ENCODE measurements around the gene RPS6KA5. TPM values are rescaled to one million over a fixed set of nuclear protein-coding genes. Genes with fewer than 3 reads are reported as not detected.

RPS6KA5 gene
- total RNA-seq, 3 donors from 2014 or later: 4.8 to 19.2 (median 11.8) TPM

DNA sequence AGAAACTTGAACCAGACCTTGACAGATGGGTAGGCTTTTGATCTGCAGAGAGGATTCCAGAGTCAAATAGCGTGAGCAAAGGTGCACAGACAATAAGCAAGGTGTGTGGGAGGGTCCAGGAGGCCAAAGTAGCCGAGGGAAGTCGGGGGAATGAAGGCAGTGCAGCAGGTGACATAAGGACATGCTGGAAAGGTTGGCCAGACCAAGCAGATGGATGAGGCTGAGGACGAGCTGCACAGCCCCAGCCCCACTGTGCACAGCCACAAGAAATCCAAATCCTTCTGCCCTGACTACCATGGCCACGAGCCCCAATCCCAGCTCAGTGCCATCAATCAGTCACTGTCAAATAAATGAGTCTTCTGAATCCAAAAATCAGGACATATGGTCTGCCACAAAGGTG is 249.6 kb downstream of the RPS6KA5 start:
- Histone ChIP-seq H3K4me1 (peaks cover 0 to 6% of the 10 kb centered on the region in 2 donors), H3K4me3 (no peak overlapping the region), H3K27me3 (no peaks in the 10 kb centered on the region), H3K36me3 (no peaks in the 10 kb centered on the region), H3K27ac (no peak overlapping the region), H3K9me3 (no peaks in the 10 kb centered on the region)
- no peak for TF ChIP-seq POLR2AphosphoS5 (IDR thresholded peaks at IDR 0.05)
- no peak for TF ChIP-seq POLR2A (IDR thresholded peaks at IDR 0.05)
- TF ChIP-seq, protein P1, sequence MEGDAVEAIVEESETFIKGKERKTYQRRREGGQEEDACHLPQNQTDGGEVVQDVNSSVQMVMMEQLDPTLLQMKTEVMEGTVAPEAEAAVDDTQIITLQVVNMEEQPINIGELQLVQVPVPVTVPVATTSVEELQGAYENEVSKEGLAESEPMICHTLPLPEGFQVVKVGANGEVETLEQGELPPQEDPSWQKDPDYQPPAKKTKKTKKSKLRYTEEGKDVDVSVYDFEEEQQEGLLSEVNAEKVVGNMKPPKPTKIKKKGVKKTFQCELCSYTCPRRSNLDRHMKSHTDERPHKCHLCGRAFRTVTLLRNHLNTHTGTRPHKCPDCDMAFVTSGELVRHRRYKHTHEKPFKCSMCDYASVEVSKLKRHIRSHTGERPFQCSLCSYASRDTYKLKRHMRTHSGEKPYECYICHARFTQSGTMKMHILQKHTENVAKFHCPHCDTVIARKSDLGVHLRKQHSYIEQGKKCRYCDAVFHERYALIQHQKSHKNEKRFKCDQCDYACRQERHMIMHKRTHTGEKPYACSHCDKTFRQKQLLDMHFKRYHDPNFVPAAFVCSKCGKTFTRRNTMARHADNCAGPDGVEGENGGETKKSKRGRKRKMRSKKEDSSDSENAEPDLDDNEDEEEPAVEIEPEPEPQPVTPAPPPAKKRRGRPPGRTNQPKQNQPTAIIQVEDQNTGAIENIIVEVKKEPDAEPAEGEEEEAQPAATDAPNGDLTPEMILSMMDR (IDR thresholded peaks at IDR 0.05): no peak
- intact Hi-C loops (cut with DNase I; ENCODE audit: low total_unique reads): no loop called here
- DNase-seq (ENCODE audit: low spot score in 2 of 2): no peak

DNA sequence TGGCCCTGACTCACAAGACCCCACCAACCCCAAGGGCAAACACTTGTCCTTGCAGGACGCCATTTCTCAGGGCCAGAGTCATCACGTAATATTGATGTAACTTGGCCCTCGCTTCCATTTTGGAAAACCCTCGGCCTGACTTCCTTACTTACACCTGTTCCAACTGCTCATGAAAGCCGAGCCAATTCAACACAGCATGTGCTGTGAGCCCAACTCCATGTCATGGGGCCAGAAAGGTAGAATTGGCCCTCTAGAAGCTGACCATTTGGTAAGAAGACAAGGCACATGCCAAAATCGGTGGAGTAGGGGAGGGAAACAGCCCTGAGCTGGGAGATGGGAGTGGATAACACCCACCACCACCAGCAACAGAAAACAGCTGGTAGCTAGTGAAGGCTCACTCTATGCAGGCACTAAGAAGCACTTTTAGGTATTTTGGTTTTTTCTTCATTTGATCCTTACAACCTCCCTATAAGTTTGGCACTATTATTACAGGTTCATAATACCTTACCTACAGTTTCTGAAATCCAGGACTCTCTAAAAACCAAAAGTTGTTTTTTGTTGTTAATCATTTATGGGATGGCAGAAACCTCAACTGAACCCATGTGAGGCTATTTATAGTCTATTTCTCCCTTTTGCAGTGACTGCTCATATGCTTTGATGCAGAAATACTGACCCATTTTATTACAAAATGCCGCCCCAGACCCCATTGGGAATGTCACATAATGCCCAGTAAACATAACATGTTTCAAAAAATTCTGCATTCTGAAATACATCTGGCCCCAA is 250.7 kb downstream of the RPS6KA5 start:
- Histone ChIP-seq H3K36me3 (no peaks in the 10 kb centered on the region), H3K4me3 (no peak overlapping the region), H3K4me1 (no peaks in the 10 kb centered on the region), H3K27ac (no peak overlapping the region), H3K9me3 (no peaks in the 10 kb centered on the region), H3K27me3 (no peaks in the 10 kb centered on the region)
- DNase-seq (ENCODE audit: low spot score in 2 of 2): no peak
- TF ChIP-seq POLR2A (IDR thresholded peaks at IDR 0.05) (no peak), POLR2AphosphoS5 (IDR thresholded peaks at IDR 0.05) (no peak)
- TF ChIP-seq, protein P1 (IDR thresholded peaks at IDR 0.05): no peak
- intact Hi-C loops (cut with DNase I; ENCODE audit: low total_unique reads): no loop called here

DNA sequence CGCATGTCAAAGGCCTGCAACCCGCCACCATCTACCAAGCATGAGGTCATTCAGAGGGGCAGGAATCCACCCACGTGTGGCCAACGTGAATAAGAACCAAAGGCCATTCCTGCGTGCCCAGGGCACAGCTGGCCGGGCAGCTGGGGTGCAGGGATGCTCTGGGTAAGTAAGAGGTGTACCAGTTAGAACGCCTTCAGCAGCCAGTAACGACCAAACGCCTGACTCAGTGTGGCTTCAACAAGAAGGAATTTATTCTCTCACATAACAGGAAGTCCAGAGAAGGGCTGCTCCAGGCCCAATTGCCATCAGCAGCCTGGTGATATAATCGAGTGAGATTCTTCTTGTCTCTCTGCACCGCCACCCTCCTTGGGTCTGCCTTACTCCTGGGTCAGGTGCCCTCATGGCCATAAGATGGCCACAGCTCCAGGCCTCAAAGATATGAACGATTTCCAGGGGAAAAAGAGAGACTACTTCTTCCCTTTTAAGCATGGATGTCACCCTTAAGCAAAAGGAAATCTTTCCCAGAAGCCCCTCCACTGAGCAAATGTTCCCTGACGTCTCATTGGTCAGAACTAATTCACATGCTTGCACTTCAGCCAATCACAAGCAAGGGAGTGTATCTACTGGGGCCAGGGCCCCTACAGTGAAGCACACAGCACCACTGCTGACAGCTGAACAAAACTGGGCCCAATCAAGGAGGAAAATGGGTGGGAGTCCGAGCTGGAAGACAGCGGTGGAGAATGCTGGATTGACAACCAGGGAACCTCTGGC is 251.5 kb downstream of the RPS6KA5 start:
- no peak overlapping the region for H3K4me3 ChIP-seq
- H3K27me3 ChIP-seq: no peaks in the 10 kb centered on the region
- H3K27ac ChIP-seq: peak overlapping the region in 1 of 2 donors; percentile 21
- no peak for TF ChIP-seq POLR2A (IDR thresholded peaks at IDR 0.05)
- TF ChIP-seq, protein P1 (IDR thresholded peaks at IDR 0.05): no peak
- TF ChIP-seq POLR2AphosphoS5 (IDR thresholded peaks at IDR 0.05): no peak
- H3K4me1 ChIP-seq: no peaks in the 10 kb centered on the region
- intact Hi-C loops (cut with DNase I; ENCODE audit: low total_unique reads): no loop called here
- no peak for DNase-seq (ENCODE audit: low spot score in 2 of 2)
- no peaks in the 10 kb centered on the region for H3K9me3 ChIP-seq
- H3K36me3 ChIP-seq: no peaks in the 10 kb centered on the region

DNA sequence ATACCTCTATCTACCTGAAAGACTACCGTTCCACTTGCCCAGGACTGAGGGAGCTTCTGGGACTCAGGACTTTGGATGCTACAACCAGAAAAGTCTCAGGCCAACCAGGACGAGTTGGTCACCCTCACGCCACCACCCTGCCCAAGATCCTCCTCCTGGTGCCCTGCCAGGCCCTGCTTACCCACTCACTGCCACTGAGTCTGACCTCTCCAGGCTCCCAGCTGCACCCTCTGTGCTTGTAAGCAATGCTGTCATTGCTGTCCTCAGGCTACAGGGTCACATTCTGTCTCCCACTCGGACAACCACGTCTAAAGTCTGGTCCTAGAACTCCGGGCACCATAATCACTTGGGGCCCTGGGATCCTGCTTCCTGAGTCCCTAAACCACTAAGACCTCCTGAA is 253.4 kb downstream of the RPS6KA5 start:
- Histone ChIP-seq H3K4me3 (no peak overlapping the region), H3K27me3 (no peaks in the 10 kb centered on the region), H3K36me3 (no peaks in the 10 kb centered on the region), H3K27ac (no peak overlapping the region), H3K4me1 (no peaks in the 10 kb centered on the region), H3K9me3 (no peaks in the 10 kb centered on the region)
- intact Hi-C loops (cut with DNase I; ENCODE audit: low total_unique reads): no loop called here
- TF ChIP-seq, protein P1 (IDR thresholded peaks at IDR 0.05): no peak
- TF ChIP-seq POLR2A (IDR thresholded peaks at IDR 0.05): no peak
- TF ChIP-seq POLR2AphosphoS5 (IDR thresholded peaks at IDR 0.05): no peak
- DNase-seq (ENCODE audit: low spot score in 2 of 2): no peak

Data from breast epithelium (tissue), 4 donors.